Breast epithelium (tissue), 4 donors: ENCODE data around the gene FIBCD1. TPM values are rescaled to one million over a fixed set of nuclear protein-coding genes. Genes with fewer than 3 reads are reported as not detected.

Experiments
- DNase-seq, 2 donors: peaks; one replicate each; pipeline ENCODE4 v3.0.0-alpha.2; 2019; ENCODE audit warnings: low spot score in 2 of 2
- H3K27ac ChIP-seq, 2 donors: fragments of 200-600 bp; sonication (generic) in 1 of 2; one replicate each; pipeline ENCODE4 v1.5.1; 2016 to 2019; ENCODE audit warnings: mild to moderate bottlenecking in 1 of 2
- H3K27me3 ChIP-seq, 2 donors: fragments of 200-600 bp; sonication (generic) in 1 of 2; one replicate each; pipeline versions ENCODE4 v1.5.1 to v1.6.0; 2017 to 2019; ENCODE audit warnings: control low read depth in 1 of 2, mild to moderate bottlenecking in 1 of 2
- H3K36me3 ChIP-seq: fragments of 200-600 bp; one replicate; pipeline ENCODE4 v1.5.1; 2019
- H3K4me1 ChIP-seq, 2 donors: fragments of 200-600 bp; sonication (generic); one replicate each; pipeline ENCODE4 v1.5.1; 2016 to 2019; ENCODE audit warnings: control low read depth in 1 of 2
- H3K4me3 ChIP-seq, 3 donors: fragments of 200-600 bp; sonication (generic); 1 replicate in 2 of 3; 2 replicates in 1 of 3; pipeline ENCODE4 v1.5.1; 2016 to 2019; ENCODE audit warnings: mild to moderate bottlenecking in 3 of 3, moderate library complexity in 2 of 3
- H3K9me3 ChIP-seq, 2 donors: fragments of 200-600 bp; sonication (generic) in 1 of 2; one replicate each; pipeline ENCODE4 v1.5.1; 2016 to 2019; ENCODE audit warnings: control low read depth in 1 of 2
- POLR2A ChIP-seq: fragments of 450-650 bp; IDR thresholded peaks from one replicate; pipeline ENCODE4 v1.6.1; 2016; ENCODE audit warnings: antibody characterized with exemption, mild to moderate bottlenecking, moderate library complexity
- POLR2AphosphoS5 ChIP-seq, 3 donors: sonication (generic); formaldehyde crosslinking; IDR thresholded peaks; one replicate each; pipeline ENCODE4 v1.6.1; 2017; ENCODE audit warnings: antibody characterized with exemption in 3 of 3
- intact Hi-C: fragments of 100-400 bp; cut with DNase I; formaldehyde crosslinking; loops from one replicate; pipeline ENCODE4 v1.15.1; 2023; ENCODE audit warnings: low total_unique reads
- total RNA-seq, 3 donors: library from RNA; depleted of rRNA; stranded (reverse); fragments of >200 nt; gene quantifications; one replicate each; pipeline ENCODE4 v1.1.0, GENCODE V29; 2016
- TF ChIP-seq, protein P1 (sequence below), 3 donors: fragments of 450-650 bp; IDR thresholded peaks; one replicate each; pipeline ENCODE4 v1.5.1; 2016 to 2017; ENCODE audit warnings: antibody characterized with exemption in 3 of 3, mild to moderate bottlenecking in 3 of 3, moderate library complexity in 3 of 3

FIBCD1 gene
- total RNA-seq, 3 donors from 2014 or later, result 0.16 to 0.44 TPM; not detected in 1

DNA sequence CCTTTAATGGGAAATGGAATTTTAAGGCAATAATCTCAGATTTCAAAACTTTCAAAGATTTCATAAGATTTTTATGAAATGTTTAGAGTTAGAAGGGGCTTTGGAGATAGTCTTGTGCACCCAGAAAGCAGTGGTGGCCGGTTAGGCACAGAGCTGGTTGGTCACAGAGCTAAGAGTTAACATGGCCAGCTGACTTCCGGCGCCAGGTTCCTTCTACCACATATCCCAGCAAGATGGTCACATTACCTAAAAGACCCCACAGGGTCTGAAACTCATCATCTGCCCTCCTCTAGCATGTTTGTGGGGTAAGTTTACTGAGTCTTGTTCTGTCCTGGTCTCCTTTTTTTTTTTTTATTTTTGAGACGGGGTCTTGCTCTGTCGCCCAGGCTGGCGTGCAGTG lies 61.7 kb downstream of the FIBCD1 start:
- H3K27ac ChIP-seq, result no peak overlapping the region
- H3K27me3 ChIP-seq, result no peaks in the 10 kb centered on the region
- no peaks in the 10 kb centered on the region for H3K4me1 ChIP-seq
- peaks cover 8% of the 10 kb centered on the region for H3K36me3 ChIP-seq
- no peaks in the 10 kb centered on the region for H3K9me3 ChIP-seq
- DNase-seq, result no peak
- no peak for TF ChIP-seq POLR2AphosphoS5 (IDR thresholded peaks at IDR 0.05)
- TF ChIP-seq POLR2A, result no peak
- TF ChIP-seq, protein P1, sequence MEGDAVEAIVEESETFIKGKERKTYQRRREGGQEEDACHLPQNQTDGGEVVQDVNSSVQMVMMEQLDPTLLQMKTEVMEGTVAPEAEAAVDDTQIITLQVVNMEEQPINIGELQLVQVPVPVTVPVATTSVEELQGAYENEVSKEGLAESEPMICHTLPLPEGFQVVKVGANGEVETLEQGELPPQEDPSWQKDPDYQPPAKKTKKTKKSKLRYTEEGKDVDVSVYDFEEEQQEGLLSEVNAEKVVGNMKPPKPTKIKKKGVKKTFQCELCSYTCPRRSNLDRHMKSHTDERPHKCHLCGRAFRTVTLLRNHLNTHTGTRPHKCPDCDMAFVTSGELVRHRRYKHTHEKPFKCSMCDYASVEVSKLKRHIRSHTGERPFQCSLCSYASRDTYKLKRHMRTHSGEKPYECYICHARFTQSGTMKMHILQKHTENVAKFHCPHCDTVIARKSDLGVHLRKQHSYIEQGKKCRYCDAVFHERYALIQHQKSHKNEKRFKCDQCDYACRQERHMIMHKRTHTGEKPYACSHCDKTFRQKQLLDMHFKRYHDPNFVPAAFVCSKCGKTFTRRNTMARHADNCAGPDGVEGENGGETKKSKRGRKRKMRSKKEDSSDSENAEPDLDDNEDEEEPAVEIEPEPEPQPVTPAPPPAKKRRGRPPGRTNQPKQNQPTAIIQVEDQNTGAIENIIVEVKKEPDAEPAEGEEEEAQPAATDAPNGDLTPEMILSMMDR (IDR thresholded peaks at IDR 0.05), result no peak
- intact Hi-C loops, result no loop called here
- no peak overlapping the region for H3K4me3 ChIP-seq

DNA sequence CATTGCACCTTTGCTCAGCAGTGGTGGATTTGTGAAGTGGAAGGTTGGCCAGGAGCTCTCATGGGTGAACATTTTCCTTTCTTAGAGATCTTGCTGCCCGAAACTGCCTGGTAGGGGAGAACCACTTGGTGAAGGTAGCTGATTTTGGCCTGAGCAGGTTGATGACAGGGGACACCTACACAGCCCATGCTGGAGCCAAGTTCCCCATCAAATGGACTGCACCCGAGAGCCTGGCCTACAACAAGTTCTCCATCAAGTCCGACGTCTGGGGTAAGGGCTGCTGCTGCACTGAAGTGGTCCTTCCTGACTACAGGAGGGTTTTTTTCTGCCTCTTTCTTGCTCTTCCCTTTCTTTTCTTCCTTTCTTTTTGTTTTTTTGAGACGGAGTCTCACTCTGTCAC lies 64.3 kb downstream of the FIBCD1 start:
- no peak overlapping the region for H3K27ac ChIP-seq
- TF ChIP-seq, protein P1 (IDR thresholded peaks at IDR 0.05), result no peak
- TF ChIP-seq POLR2A, result no peak
- TF ChIP-seq POLR2AphosphoS5 (IDR thresholded peaks at IDR 0.05), result no peak
- intact Hi-C loops, result no loop called here
- no peaks in the 10 kb centered on the region for H3K9me3 ChIP-seq
- no peak for DNase-seq
- no peaks in the 10 kb centered on the region for H3K27me3 ChIP-seq
- peaks cover 4% of the 10 kb centered on the region for H3K36me3 ChIP-seq
- no peak overlapping the region for H3K4me3 ChIP-seq
- no peaks in the 10 kb centered on the region for H3K4me1 ChIP-seq

DNA sequence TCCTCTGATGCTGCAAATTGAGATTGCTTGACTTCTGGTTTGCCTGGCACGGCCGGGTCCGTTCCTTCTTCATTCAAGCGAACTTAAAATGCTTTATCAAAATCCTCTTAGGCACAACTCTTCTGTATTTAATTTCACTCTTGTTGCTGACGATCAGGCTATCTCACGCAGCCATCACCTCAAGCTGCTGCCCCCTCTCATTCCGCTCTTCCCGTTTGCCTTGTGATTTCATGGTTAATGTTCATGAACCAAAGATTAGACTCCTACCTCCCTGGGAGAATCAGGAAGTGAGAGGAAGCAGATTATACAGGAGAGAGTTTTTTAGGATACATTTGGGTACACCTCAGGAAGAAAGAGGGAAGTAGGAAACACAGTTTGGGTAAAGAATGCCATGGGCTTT lies 65.1 kb downstream of the FIBCD1 start:
- Histone ChIP-seq H3K27me3 (no peaks in the 10 kb centered on the region), H3K9me3 (no peaks in the 10 kb centered on the region), H3K36me3 (peaks cover 4% of the 10 kb centered on the region), H3K4me1 (no peaks in the 10 kb centered on the region), H3K27ac (no peak overlapping the region), H3K4me3 (no peak overlapping the region)
- DNase-seq, result no peak
- intact Hi-C loops, result no loop called here
- no peak for TF ChIP-seq POLR2AphosphoS5 (IDR thresholded peaks at IDR 0.05)
- TF ChIP-seq POLR2A, result no peak
- TF ChIP-seq, protein P1 (IDR thresholded peaks at IDR 0.05), result no peak

DNA sequence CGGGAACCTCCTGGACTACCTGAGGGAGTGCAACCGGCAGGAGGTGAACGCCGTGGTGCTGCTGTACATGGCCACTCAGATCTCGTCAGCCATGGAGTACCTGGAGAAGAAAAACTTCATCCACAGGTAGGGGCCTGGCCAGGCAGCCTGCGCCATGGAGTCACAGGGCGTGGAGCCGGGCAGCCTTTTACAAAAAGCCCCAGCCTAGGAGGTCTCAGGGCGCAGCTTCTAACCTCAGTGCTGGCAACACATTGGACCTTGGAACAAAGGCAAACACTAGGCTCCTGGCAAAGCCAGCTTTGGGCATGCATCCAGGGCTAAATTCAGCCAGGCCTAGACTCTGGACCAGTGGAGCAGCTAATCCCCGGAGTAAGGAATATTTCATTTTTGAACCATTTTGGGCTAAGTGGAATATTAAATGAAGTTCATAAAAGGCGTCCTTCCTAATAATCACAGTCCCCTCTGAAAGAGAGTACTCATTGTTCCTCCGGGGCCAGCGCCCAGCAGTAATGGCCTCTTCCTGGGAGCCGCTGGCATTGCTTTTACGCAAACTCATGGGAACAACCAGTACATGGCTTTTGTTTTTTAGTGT lies 66.0 kb downstream of the FIBCD1 start:
- intact Hi-C loops, result no loop called here
- TF ChIP-seq POLR2AphosphoS5 (IDR thresholded peaks at IDR 0.05) (no peak), POLR2A (no peak)
- TF ChIP-seq, protein P1 (IDR thresholded peaks at IDR 0.05), result no peak
- H3K4me3 ChIP-seq, result no peak overlapping the region
- H3K27me3 ChIP-seq, result no peaks in the 10 kb centered on the region
- no peak for DNase-seq
- no peaks in the 10 kb centered on the region for H3K9me3 ChIP-seq
- peaks cover 4% of the 10 kb centered on the region for H3K36me3 ChIP-seq
- H3K27ac ChIP-seq, result no peak overlapping the region
- H3K4me1 ChIP-seq, result no peaks in the 10 kb centered on the region

DNA sequence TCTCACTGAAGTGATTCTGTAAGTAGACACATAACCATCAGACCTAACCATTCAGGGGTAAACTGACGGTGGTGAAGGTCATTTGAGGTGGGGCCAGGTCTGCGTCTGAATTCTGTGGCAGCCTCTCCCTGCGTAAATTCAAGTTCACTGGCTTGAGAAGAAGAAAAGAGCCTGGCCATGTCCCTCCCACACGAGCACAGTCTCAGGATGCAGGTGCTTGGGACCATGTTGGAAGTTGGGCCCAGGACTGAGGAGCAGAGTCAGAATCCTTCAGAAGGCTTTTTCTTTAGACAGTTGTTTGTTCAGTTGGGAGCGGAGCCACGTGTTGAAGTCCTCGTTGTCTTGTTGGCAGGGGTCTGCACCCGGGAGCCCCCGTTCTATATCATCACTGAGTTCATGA lies 66.5 kb downstream of the FIBCD1 start:
- intact Hi-C loops, result no loop called here
- Histone ChIP-seq H3K9me3 (no peaks in the 10 kb centered on the region), H3K27me3 (no peaks in the 10 kb centered on the region), H3K4me3 (no peak overlapping the region), H3K27ac (no peak overlapping the region), H3K4me1 (no peaks in the 10 kb centered on the region), H3K36me3 (peaks cover 4% of the 10 kb centered on the region)
- no peak for DNase-seq
- TF ChIP-seq POLR2A, result no peak
- TF ChIP-seq, protein P1 (IDR thresholded peaks at IDR 0.05), result no peak
- TF ChIP-seq POLR2AphosphoS5 (IDR thresholded peaks at IDR 0.05), result no peak
